ENCODE results near the gene FAM174B. TPM values are rescaled to one million over a fixed set of nuclear protein-coding genes. Genes with fewer than 3 reads are reported as not detected.

Gene FAM174B
- total RNA-seq, 1 donor from 2014 or later: 15.4 TPM

GRCh38 chr15:92665100-92665555 lies 9.6 kb upstream of the FAM174B start:
- DNase-seq (ENCODE audit: low spot score): no peak

GRCh38 chr15:92664178-92664900 lies 8.8 kb upstream of the FAM174B start:
- no peak for DNase-seq (ENCODE audit: low spot score)

GRCh38 chr15:92663250-92663951 lies 7.8 kb upstream of the FAM174B start:
- DNase-seq (ENCODE audit: low spot score): no peak

- no peak for DNase-seq (ENCODE audit: low spot score)
Observed at GRCh38 chr15:92662762-92663161, 7.2 kb upstream of the FAM174B start.

- DNase-seq (ENCODE audit: low spot score): no peak
Observed at GRCh38 chr15:92661956-92662355, 6.4 kb upstream of the FAM174B start.

GRCh38 chr15:92661069-92661468 lies 5.5 kb upstream of the FAM174B start:
- no peak for DNase-seq (ENCODE audit: low spot score)

- no peak for DNase-seq (ENCODE audit: low spot score)
Observed at GRCh38 chr15:92657486-92657885, 1.9 kb upstream of the FAM174B start.

GRCh38 chr15:92656089-92656488 lies 514 bp upstream of the FAM174B start:
- no peak for DNase-seq (ENCODE audit: low spot score)

GRCh38 chr15:92654662-92655061 lies 913 bp downstream of the FAM174B start:
- no peak for DNase-seq (ENCODE audit: low spot score)

- no peak for DNase-seq (ENCODE audit: low spot score)
Observed at GRCh38 chr15:92653836-92654539, 1.6 kb downstream of the FAM174B start.

- no peak for DNase-seq (ENCODE audit: low spot score)
Observed at GRCh38 chr15:92653366-92653765, 2.2 kb downstream of the FAM174B start.

GRCh38 chr15:92652576-92652966 lies 3.0 kb downstream of the FAM174B start:
- no peak for DNase-seq (ENCODE audit: low spot score)

- no peak for DNase-seq (ENCODE audit: low spot score)
Observed at GRCh38 chr15:92651877-92652575, 3.5 kb downstream of the FAM174B start.

- no peak for DNase-seq (ENCODE audit: low spot score)
Observed at GRCh38 chr15:92650966-92651365, 4.6 kb downstream of the FAM174B start.

GRCh38 chr15:92650256-92650655 lies 5.3 kb downstream of the FAM174B start:
- no peak for DNase-seq (ENCODE audit: low spot score)

- no peak for DNase-seq (ENCODE audit: low spot score)
Observed at GRCh38 chr15:92648190-92648875, 7.2 kb downstream of the FAM174B start.

GRCh38 chr15:92647467-92648163 lies 8.0 kb downstream of the FAM174B start:
- DNase-seq (ENCODE audit: low spot score): no peak

GRCh38 chr15:92646216-92646615 lies 9.4 kb downstream of the FAM174B start:
- no peak for DNase-seq (ENCODE audit: low spot score)

- no peak for DNase-seq (ENCODE audit: low spot score)
Observed at GRCh38 chr15:92645731-92646130, 9.8 kb downstream of the FAM174B start.

GRCh38 chr15:92645051-92645631 lies 10.4 kb downstream of the FAM174B start:
- no peak for DNase-seq (ENCODE audit: low spot score)

All from mesenteric fat pad (tissue), 1 donor.